NCI-H82 treated with DMSO at 0.1 percent for 48 hours (cell line): Measurements from ENCODE around the gene ESYT1.

Experiments used
- DNase-seq: peaks from one replicate; lab custom pipeline; 2025; ENCODE audit not compliant: unreplicated experiment; lab: John Stamatoyannopoulos, UW

ESYT1 gene

GRCh38 chr12:56127888-56128669 lies at the start of gene ESYT1:
TSS of gene ESYT1 (plus strand) at chr12:56128267. CDS start at chr12:56128320, 53 bp downstream.
- peak; percentile 99 for DNase-seq

GRCh38 chr12:56078427-56078826 lies 49.6 kb upstream of the ESYT1 start:
- no peak for DNase-seq

GRCh38 chr12:56078931-56079722 lies 48.9 kb upstream of the ESYT1 start:
- peak; percentile 60 for DNase-seq

GRCh38 chr12:56079723-56080555 lies 48.1 kb upstream of the ESYT1 start, which contains the start of gene ERBB3:
TSS of gene ERBB3 (plus strand) at chr12:56080165. CDS start at chr12:56080301, 136 bp downstream.
- no peak for DNase-seq

GRCh38 chr12:56080556-56081138 lies 47.4 kb upstream of the ESYT1 start:
- no peak for DNase-seq

- no peak for DNase-seq
Observed at GRCh38 chr12:56081393-56082347, 46.4 kb upstream of the ESYT1 start.

- DNase-seq = no peak
Observed at GRCh38 chr12:56082382-56082781, 45.7 kb upstream of the ESYT1 start.

- no peak for DNase-seq
Observed at GRCh38 chr12:56082967-56083366, 45.1 kb upstream of the ESYT1 start.

GRCh38 chr12:56084958-56085543 lies 43.0 kb upstream of the ESYT1 start:
- DNase-seq = no peak

- DNase-seq = no peak
Observed at GRCh38 chr12:56086096-56086495, 42.0 kb upstream of the ESYT1 start.

GRCh38 chr12:56086608-56087007 lies 41.5 kb upstream of the ESYT1 start:
- DNase-seq = no peak

GRCh38 chr12:56087220-56087619 lies 40.8 kb upstream of the ESYT1 start:
- no peak for DNase-seq

- DNase-seq = no peak
Observed at GRCh38 chr12:56097738-56098137, 30.3 kb upstream of the ESYT1 start.

- DNase-seq = no peak
Observed at GRCh38 chr12:56098592-56098991, 29.5 kb upstream of the ESYT1 start.

GRCh38 chr12:56099787-56100186 lies 28.3 kb upstream of the ESYT1 start:
- no peak for DNase-seq

- no peak for DNase-seq
Observed at GRCh38 chr12:56101045-56101444, 27.0 kb upstream of the ESYT1 start.

GRCh38 chr12:56102683-56103065 lies 25.4 kb upstream of the ESYT1 start:
- DNase-seq = no peak

- DNase-seq = no peak
Observed at GRCh38 chr12:56103066-56103711, 24.9 kb upstream of the ESYT1 start.

GRCh38 chr12:56103823-56104108 lies 24.3 kb upstream of the ESYT1 start:
- no peak for DNase-seq
